ENCODE results near the gene SGIP1.

SGIP1 gene

DNA sequence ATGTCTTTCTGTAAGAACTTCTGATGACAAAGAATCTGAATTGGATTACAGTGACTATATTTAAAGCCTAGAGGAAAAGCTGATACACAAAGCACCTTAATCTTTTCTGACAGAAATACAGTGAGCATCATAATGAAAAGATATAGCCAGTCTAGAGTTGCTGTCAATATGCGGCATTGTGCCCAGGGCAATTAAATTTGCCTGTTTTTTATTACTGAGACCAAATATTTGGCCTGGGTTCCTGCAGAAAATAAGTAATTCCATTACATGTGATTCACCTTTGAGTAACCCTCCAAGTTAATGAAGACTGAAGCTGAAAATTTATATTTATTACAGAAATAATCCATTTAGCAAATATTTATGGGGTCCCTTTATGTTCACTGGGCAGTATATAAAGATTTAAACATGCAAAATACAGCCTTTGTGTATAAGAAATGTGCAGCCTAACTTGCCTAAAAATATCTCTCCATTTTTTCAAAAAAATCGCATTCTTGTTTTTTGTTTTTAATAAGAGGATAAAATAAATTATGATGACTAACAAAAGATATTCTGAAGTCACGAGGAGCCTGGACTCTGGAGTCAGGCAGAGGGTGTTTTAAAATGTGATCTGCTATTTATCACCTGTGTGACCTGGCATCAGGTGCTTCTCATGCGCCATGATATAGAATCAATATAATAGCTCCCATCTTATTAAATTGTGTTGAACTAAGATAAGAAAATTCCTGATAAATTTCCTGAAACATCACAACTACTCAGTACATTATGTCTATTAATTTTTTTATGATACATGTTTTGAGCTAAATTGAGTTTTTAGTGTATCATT lies 83.6 kb downstream of the SGIP1 start:
- DNase-seq, result no peak

- DNase-seq, result no peak
Measured at GRCh38 chr1:66618390-66618789, 84.4 kb downstream of the SGIP1 start.

DNA sequence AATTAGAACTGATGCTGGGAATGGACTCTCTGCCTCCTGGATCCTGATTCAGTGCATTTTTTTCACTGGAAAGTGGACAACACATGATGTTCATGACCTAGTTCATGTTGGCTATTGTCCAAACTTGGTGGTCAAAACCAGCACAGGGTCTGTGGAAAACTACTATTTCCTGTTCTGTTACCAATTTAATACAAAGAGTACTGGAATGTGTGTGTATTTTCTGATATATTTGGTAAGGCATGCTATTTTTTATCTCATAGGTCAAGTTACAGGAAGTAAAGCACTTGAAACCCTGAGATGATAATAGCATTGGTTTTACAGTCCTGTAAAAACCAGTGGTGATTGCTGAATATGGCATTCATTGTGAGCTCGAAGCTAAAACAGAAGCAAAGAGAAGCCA lies 89.9 kb downstream of the SGIP1 start:
- DNase-seq, result no peak

DNA sequence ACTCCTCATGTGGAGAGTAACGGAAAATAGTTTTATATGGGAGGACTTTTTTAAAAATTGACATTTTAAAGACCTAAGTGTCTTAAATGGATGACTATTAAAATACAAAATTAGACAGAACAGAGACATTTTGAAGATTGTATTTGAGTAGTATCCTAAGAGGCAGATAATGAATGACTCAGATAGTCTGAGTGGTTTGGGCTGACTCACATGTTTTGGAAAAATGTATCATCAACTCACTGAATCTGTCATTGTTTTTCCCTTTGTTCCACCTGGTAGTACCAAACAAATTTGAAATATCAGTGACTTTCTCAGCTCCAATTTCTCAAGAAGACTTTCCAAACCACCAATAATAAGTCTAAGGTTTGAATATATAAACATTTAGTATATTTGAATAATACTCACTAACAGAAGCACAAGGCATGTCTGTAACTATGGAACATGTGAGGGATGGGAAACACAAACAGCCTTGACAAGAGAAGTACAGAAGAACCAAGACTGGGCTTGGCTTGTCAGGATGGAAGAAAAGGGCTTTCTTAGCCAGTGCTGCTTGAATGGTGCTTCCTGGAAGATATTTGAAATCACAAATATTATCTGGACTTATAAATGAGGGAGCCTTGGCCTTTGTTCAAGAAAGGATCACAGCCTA lies 90.6 kb downstream of the SGIP1 start:
- peak; percentile 50 for DNase-seq

GRCh38 chr1:66626261-66626660 lies 92.3 kb downstream of the SGIP1 start:
- DNase-seq, result no peak

- no peak for DNase-seq
Measured at GRCh38 chr1:66628926-66629325, 95.0 kb downstream of the SGIP1 start.

DNA sequence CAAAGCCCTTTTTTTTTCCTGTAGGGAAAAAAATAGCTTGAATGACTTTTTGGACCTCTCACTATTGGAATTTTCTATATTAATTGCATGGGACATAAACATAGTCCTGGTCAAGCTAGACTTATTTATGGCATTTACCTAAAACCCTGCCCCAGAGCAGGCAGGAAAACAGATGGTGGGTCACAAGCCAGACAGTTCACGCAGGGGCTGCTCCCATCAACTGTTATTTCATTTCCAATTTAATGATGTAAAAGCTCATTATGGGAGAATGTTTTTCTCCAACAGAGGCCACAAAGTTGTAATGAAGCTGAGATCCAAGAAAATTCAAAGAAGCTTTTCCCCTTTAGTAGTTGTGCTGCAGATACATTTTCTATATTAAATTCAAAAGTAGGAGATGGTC lies 99.2 kb downstream of the SGIP1 start:
- no peak for DNase-seq

DNA sequence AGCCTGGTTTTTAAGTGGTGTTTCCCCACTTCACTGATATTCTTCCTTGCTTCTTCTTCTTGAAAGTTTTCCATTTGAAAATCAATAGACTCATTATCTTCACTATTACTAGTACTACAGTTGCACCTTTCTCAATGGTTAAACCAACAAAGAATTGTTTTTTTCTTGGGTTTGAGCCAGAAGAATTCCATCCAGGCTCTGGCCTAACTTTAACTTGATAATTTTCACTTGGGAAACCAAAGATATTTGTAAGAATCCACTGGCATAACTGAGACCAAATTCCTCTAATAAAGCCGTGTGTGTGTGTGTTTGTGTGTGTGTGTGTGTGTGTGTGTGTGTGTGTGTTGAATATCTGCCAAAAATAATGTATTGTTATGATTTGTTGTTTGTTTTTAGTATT lies 103.2 kb downstream of the SGIP1 start:
- peak; percentile 25 for DNase-seq

GRCh38 chr1:66641891-66642473 lies 108.0 kb downstream of the SGIP1 start:
- no peak for DNase-seq

GRCh38 chr1:66642992-66643391 lies 109.0 kb downstream of the SGIP1 start:
- no peak for DNase-seq

GRCh38 chr1:66644331-66644730 lies 110.4 kb downstream of the SGIP1 start:
- no peak for DNase-seq

DNA sequence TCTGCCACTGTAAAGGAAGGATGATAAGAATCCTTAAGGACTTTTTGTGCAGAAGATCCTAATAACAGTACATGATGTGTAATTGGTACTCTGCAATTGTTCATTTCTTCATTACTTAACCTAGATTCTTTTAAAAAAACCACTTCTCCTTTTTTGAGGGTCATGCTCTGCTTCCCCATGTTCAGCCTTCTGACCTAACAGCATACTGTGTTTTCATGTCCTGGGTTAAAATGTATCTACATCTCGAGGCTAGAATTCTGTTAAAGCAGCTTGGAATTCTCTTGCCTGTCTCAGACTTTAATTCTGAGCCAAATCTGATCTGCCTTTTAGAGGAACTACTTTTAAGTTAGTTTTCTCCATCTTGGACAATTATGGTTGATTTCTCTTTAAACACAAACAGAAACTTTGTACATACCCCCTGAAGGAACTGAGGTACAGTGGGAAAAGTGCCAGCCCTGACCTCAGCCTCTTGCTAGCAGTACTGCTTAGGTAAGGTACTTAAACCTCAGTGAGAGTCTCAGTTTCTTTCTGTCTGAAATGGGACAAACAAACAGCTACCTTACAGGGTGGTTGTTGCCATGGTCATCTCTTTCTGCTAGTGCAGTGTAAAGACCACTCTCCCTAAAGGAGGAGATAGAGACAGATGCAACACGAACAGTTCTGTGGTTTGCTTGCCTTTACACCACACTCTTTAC lies 115.1 kb downstream of the SGIP1 start:
- peak; percentile 31 for DNase-seq

DNA sequence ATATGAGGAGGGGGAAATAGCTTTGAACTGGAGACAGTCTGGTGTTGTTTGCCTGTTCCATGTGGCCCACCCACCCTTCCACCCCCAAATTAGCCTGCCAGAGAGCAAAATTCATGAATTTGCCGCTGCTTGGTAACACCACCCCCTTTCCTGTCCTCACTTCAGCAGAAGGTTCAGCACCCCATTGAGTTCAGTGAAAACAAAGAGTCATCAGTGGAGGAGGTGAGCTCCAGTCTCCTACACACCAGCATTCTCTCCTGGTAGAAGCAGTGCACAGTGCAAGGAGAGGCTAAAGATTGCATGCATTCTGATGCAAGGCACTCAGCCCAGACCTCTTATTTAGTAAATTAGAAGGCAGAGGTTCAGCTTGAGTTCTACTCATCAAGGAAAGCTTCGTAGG lies 118.6 kb downstream of the SGIP1 start:
- DNase-seq, result peak; percentile 34

GRCh38 chr1:66654643-66655042 lies 120.7 kb downstream of the SGIP1 start:
- no peak for DNase-seq

- no peak for DNase-seq
Measured at GRCh38 chr1:66671455-66671854, 137.5 kb downstream of the SGIP1 start.

DNA sequence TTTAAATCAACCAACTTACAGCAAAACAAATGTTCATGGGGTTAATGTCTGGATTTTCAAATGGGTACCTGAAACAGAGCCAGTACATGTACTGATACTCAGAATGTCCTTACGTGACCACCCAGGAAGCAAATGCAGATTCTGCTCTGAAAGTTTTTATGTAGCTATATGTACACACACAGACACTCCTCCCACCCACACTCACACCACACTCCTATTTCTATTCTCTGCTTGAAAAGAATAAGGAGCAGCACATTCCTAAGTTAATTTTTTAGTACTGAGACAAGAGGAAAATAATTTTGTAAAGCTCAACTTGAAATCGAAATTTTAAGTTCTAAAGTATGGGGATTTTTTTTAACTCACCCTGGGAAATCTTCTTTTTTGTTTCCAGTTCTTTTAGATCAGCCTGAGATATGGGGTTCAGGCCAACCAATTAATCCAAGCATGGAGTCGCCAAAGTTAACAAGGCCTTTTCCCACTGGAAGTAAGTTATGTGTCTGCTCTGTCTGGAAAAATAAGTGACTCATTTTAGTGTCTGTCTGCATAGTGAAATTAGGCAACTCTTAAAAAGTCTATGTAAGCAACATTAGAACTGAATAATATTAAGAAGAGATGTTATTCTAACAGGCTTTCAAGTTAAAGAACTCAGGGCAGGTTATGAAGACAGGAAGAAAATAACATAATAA lies 142.8 kb downstream of the SGIP1 start:
- peak; percentile 99 for DNase-seq

DNA sequence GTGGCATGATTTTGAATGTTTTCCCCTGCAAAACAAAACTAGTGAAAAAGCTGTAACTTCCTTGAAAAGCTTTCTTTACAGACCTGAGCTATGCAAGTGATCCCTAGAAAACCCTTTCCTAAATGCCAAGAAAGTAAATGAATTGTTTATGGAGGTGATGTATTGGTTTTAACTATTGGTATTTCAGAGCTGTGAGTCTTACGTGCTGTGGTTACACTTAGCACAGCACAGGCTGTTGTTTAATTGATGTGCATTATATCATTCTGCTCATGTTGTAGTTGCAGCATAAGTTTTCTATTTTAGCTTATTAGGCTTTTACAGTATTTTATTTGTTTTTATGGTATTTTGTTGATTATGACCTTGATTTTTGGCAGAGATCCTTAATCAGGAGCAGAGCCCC lies 144.2 kb downstream of the SGIP1 start:
- DNase-seq, result no peak

DNA sequence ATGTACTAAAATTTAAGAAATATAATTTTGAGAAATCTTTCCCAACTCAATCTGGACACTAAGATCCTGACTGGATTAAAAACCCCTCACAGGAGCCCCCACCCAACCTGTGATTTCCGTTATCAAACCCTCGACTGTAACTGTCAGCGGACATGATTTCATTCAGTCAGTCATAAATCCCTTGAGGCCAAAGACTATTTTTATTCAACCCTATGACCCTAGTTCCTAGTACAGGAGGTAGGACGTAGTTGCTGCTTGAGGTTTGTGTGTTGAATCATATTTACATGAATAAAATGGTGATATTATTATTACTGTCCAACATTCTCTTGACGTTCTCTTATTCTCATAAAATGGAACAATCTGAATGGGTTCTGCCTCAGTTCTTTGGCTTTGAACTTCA lies 145.2 kb downstream of the SGIP1 start:
- no peak for DNase-seq

DNA sequence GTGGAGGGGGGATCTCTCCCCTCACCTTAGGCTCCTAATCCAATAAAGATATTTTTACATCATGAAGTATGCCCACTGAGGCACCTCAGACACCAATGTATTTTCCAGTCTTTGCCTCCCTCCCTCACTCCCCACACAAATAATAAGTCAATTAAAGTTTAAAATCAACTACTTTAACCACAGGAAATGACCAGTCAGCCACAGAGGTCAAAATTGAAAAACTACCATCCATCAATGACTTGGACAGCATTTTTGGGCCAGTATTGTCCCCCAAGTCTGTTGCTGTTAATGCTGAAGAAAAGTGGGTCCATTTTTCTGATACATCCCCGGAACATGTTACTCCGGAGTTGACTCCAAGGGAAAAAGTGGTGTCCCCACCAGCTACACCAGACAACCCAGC lies 147.7 kb downstream of the SGIP1 start:
- DNase-seq, result no peak

DNA sequence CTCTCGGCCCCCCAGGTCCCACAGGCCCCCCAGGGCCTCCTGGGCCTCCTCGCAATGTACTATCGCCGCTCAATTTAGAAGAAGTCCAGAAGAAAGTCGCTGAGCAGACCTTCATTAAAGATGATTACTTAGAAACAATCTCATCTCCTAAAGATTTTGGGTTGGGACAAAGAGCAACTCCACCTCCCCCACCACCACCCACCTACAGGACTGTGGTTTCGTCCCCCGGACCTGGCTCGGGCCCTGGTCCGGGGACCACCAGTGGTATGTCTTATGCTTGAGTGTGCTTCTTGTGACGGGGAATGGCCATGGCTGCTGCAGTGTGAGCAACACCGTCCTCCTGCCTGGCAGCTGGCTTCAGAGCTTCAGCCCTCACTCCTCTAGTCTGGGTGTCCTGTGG lies 148.2 kb downstream of the SGIP1 start:
- no peak for DNase-seq

DNA sequence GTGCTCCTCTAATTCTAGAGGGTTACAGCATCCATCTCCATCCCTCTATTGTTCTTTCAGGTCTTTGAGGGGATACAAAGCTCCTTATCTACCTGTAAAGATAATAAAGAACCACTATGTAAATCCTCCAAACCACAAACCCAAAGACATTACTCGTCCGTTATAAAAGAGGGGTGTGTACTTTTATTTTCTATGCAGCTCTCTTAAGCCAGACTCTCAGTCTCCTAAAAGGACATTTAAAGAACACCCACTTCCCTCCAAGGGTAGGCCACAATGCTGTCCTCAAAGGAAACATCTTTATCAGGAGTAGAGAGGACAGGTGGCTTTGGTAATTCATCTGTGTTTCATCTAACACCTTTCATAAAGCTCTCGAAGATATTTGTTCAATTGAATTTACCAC lies 150.4 kb downstream of the SGIP1 start:
- no peak for DNase-seq

GRCh38 chr1:66685265-66685664 lies 151.3 kb downstream of the SGIP1 start:
- DNase-seq, result no peak

GRCh38 chr1:66685670-66686069 lies 151.7 kb downstream of the SGIP1 start:
- DNase-seq, result no peak
